H1 (cell line): ENCODE results near the gene SBF2.

Experiments
- POLR2A ChIP-seq, 2 experiments: IDR thresholded peaks; 1 replicate in 1 of 2; 2 replicates in 1 of 2; pipeline ENCODE4 v1.6.1; 2011; ENCODE audit warnings: low read depth in 2 of 2, low read length in 2 of 2, mild to moderate bottlenecking in 2 of 2; ENCODE audit errors: control extremely low read depth in 1 of 2
- RFX5 ChIP-seq: IDR thresholded peaks from 2 replicates; pipeline ENCODE4 v1.6.1; 2011; ENCODE audit warnings: low read depth, low read length, improper control_type of control experiment, borderline replicate concordance
- TF ChIP-seq, protein P1 (sequence below), 3 experiments: IDR thresholded peaks; 1 replicate in 2 of 3; 2 replicates in 1 of 3; pipeline versions ENCODE4 v1.5.1 to v1.6.1; 2011; ENCODE audit warnings: low read length in 3 of 3, mild to moderate bottlenecking in 3 of 3, inconsistent platforms in 2 of 3, low read depth in 1 of 3, moderate library complexity in 1 of 3; ENCODE audit not compliant: insufficient read depth in 1 of 3; ENCODE audit errors: control extremely low read depth in 1 of 3

DNA sequence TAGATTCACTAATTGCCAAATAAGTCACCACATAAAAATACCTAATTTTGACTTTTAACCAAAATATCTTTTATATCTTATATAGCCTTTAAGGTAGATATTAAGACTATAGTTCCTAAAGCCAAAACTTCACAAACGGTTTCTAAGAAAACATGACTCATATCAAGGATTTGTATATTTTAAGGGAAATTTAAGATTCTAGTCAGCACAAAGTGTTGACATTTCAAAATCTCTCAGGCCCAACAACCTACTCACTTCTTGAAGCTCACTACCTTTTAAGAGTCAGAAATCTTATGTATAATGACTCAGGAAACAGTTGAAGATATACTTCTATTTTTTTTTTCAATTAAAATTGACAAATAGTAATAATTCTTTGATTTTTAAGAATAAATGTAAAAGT, 221.9 kb downstream of the SBF2 start:
- no peak for TF ChIP-seq POLR2A (IDR thresholded peaks at IDR 0.05; ENCODE audit: control extremely low read depth in 1 of 2, low read depth in 2 of 2, low read length in 2 of 2)
- TF ChIP-seq RFX5: no peak
- TF ChIP-seq, protein P1, sequence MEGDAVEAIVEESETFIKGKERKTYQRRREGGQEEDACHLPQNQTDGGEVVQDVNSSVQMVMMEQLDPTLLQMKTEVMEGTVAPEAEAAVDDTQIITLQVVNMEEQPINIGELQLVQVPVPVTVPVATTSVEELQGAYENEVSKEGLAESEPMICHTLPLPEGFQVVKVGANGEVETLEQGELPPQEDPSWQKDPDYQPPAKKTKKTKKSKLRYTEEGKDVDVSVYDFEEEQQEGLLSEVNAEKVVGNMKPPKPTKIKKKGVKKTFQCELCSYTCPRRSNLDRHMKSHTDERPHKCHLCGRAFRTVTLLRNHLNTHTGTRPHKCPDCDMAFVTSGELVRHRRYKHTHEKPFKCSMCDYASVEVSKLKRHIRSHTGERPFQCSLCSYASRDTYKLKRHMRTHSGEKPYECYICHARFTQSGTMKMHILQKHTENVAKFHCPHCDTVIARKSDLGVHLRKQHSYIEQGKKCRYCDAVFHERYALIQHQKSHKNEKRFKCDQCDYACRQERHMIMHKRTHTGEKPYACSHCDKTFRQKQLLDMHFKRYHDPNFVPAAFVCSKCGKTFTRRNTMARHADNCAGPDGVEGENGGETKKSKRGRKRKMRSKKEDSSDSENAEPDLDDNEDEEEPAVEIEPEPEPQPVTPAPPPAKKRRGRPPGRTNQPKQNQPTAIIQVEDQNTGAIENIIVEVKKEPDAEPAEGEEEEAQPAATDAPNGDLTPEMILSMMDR (IDR thresholded peaks at IDR 0.05; ENCODE audit: control extremely low read depth in 1 of 3, insufficient read depth in 1 of 3, low read depth in 1 of 3, low read length in 3 of 3): no peak
